Liver (tissue), 9 donors: ENCODE results near the gene RNLS. TPM values are rescaled to one million over a fixed set of nuclear protein-coding genes. Genes with fewer than 3 reads are reported as not detected.

Experiments
- DNase-seq: peaks from one replicate; pipeline ENCODE4 v3.0.0-alpha.2; 2017; ENCODE audit warnings: low spot score
- H3K27ac ChIP-seq, 2 donors: one replicate each; pipeline ENCODE4 v1.7.0; 2013; ENCODE audit warnings: inconsistent platforms in 2 of 2, low read length in 2 of 2, control low read depth in 1 of 2, low read depth in 1 of 2, mild to moderate bottlenecking in 1 of 2
- H3K27me3 ChIP-seq, 4 donors: one replicate each; pipeline versions ENCODE4 v1.6.1 to v1.7.0; 2013; ENCODE audit warnings: low read length in 3 of 4, inconsistent platforms in 1 of 4, mild to moderate bottlenecking in 1 of 4, moderate library complexity in 1 of 4; ENCODE audit not compliant: control insufficient read depth in 4 of 4, insufficient read depth in 4 of 4
- H3K36me3 ChIP-seq, 4 donors: one replicate each; pipeline versions ENCODE4 v1.6.1 to v1.7.0; 2013; ENCODE audit warnings: low read length in 3 of 4, mild to moderate bottlenecking in 3 of 4, low read depth in 1 of 4, moderate library complexity in 1 of 4; ENCODE audit not compliant: control insufficient read depth in 4 of 4, insufficient read depth in 3 of 4
- H3K4me1 ChIP-seq, 4 donors: one replicate each; pipeline versions ENCODE4 v1.6.1 to v1.7.0; 2013; ENCODE audit warnings: low read length in 3 of 4, mild to moderate bottlenecking in 3 of 4, moderate library complexity in 1 of 4; ENCODE audit not compliant: control insufficient read depth in 4 of 4, insufficient read depth in 4 of 4
- H3K4me3 ChIP-seq, 3 donors: one replicate each; pipeline versions ENCODE4 v1.6.1 to v1.7.0; 2013; ENCODE audit warnings: low read length in 3 of 3, control low read depth in 1 of 3, low read depth in 1 of 3, mild to moderate bottlenecking in 1 of 3
- H3K9ac ChIP-seq, 2 donors: one replicate each; pipeline ENCODE4 v1.7.0; 2013; ENCODE audit warnings: low read length in 2 of 2, mild to moderate bottlenecking in 2 of 2, moderate library complexity in 2 of 2, control low read depth in 1 of 2, low read depth in 1 of 2
- H3K9me3 ChIP-seq, 4 donors: one replicate each; pipeline versions ENCODE4 v1.6.1 to v1.7.0; 2013; ENCODE audit warnings: low read length in 3 of 4; ENCODE audit not compliant: control insufficient read depth in 4 of 4
- FOXA1 ChIP-seq: IDR thresholded peaks from 2 replicates; pipeline ENCODE4 v1.6.1; 2016; ENCODE audit warnings: antibody characterized with exemption
- FOXA2 ChIP-seq: IDR thresholded peaks from 2 replicates; pipeline ENCODE4 v1.6.1; 2016; ENCODE audit warnings: antibody characterized with exemption
- GABPA ChIP-seq, 2 donors: IDR thresholded peaks in 1 of 2; conservative IDR thresholded peaks in 1 of 2; 2 replicates each; pipeline ENCODE4 v1.6.1; 2016; ENCODE audit warnings: antibody characterized with exemption in 2 of 2, mild to moderate bottlenecking in 1 of 2, moderate library complexity in 1 of 2
- HNF4A ChIP-seq, 2 donors: conservative IDR thresholded peaks; 2 replicates each; pipeline ENCODE4 v1.6.1; 2016; ENCODE audit warnings: antibody characterized with exemption in 2 of 2, mild to moderate bottlenecking in 2 of 2
- HNF4G ChIP-seq: IDR thresholded peaks from 2 replicates; pipeline ENCODE4 v1.6.1; 2016; ENCODE audit warnings: antibody characterized with exemption
- JUND ChIP-seq, 2 donors: IDR thresholded peaks; 2 replicates each; pipeline ENCODE4 v1.6.1; 2016; ENCODE audit warnings: antibody characterized with exemption in 2 of 2
- NR2F2 ChIP-seq: IDR thresholded peaks from 2 replicates; pipeline ENCODE4 v1.6.1; 2016; ENCODE audit warnings: antibody characterized with exemption
- RAD21 ChIP-seq, 2 donors: IDR thresholded peaks; 2 replicates each; pipeline ENCODE4 v1.6.1; 2016; ENCODE audit warnings: antibody characterized with exemption in 2 of 2, mild to moderate bottlenecking in 2 of 2
- RXRA ChIP-seq, 2 donors: IDR thresholded peaks; 2 replicates each; pipeline ENCODE4 v1.6.1; 2017 to 2018; ENCODE audit warnings: antibody characterized with exemption in 2 of 2, mild to moderate bottlenecking in 1 of 2
- SP1 ChIP-seq: IDR thresholded peaks from 2 replicates; pipeline ENCODE4 v1.6.1; 2018; ENCODE audit warnings: antibody characterized with exemption, mild to moderate bottlenecking
- TAF1 ChIP-seq: conservative IDR thresholded peaks from 2 replicates; pipeline ENCODE4 v1.6.1; 2016; ENCODE audit warnings: antibody characterized with exemption, mild to moderate bottlenecking
- YY1 ChIP-seq: IDR thresholded peaks from 2 replicates; pipeline ENCODE4 v1.6.1; 2016; ENCODE audit warnings: antibody characterized with exemption, mild to moderate bottlenecking
- WGBS: extraction: QIAGEN DNeasy Blood & Tissue Kit; methylation state at CpG from one replicate; pipeline ENCODE4 v1.1.7; 2013; 5-methylcytosine and 5-hydroxymethylcytosine counted together
- polyA plus RNA-seq, 2 donors: library from polyadenylated mRNA; stranded (reverse) in 1 of 2; unstranded in 1 of 2; fragments of 200-250 nt in 1 of 2; fragments of >200 nt in 1 of 2; fragmentation: Nextera tagmentation in 1 of 2; extraction: Ambion mirVana in 1 of 2; gene quantifications; one replicate each; pipeline versions ENCODE4 v1.2.1 to v1.2.3, GENCODE V29; 2013 to 2015
- total RNA-seq, 2 donors: library from RNA; depleted of rRNA; stranded (reverse); fragments of >200 nt; gene quantifications; one replicate each; pipeline ENCODE4 v1.2.3, GENCODE V29; 2014
- TF ChIP-seq, protein P1 (sequence below): IDR thresholded peaks from 2 replicates; pipeline ENCODE4 v1.6.1; 2016; ENCODE audit warnings: antibody characterized with exemption
- TF ChIP-seq, protein P2 (sequence below): IDR thresholded peaks from 2 replicates; pipeline ENCODE4 v1.6.1; 2016; ENCODE audit warnings: antibody characterized with exemption, mild to moderate bottlenecking
- TF ChIP-seq, protein P3 (sequence below): fragments of 150-350 bp; IDR thresholded peaks from 2 replicates; pipeline ENCODE4 v1.5.1; 2017; ENCODE audit warnings: improper control_type of control experiment, low read depth, low read length; ENCODE audit not compliant: missing input control
- TF ChIP-seq, protein P4 (sequence below): IDR thresholded peaks from 2 replicates; pipeline ENCODE4 v1.6.1; 2016; ENCODE audit warnings: antibody characterized with exemption
- donor health status: healthy.
- donor health status: healthy.
- donor health status: healthy.
- donor health status: healthy.
- donor health status: healthy.

Gene RNLS
- total and polyA plus RNA-seq, 4 donors, result 4.1 to 12.4 (median 7.5) TPM

DNA sequence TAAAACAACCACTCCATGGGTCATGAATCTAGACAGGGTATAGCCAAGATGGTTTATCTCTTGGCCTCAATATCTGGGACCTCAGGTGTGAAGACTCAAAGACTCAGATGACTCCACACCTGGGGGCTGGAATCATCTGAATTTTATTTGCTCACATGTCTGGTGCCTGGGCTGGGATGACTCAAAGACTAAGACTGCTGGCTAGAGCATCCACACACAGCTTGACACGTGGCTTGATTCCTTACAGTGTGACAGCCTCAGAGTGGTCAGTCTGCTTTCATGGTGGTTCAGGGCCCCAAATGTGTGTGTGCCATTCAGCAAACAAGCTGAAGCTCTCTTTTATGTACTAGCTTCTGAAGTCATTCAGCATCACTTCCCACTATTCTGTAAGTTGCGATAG, 333.7 kb downstream of the RNLS start:
- no peak for DNase-seq
- WGBS, result 95% methylated on average over 2 of the region's 2 CpGs
- no peak overlapping the region for H3K9ac ChIP-seq
- no peak overlapping the region for H3K27ac ChIP-seq
- no peaks in the 10 kb centered on the region for H3K27me3 ChIP-seq
- peaks cover 0 to 2% (median under 1%) of the 10 kb centered on the region in 4 donors for H3K4me1 ChIP-seq
- H3K9me3 ChIP-seq, result no peaks in the 10 kb centered on the region
- no peak overlapping the region for H3K4me3 ChIP-seq
- H3K36me3 ChIP-seq, result no peaks in the 10 kb centered on the region
- TF ChIP-seq JUND (IDR thresholded peaks at IDR 0.05), result no peak
- TF ChIP-seq, protein P1, sequence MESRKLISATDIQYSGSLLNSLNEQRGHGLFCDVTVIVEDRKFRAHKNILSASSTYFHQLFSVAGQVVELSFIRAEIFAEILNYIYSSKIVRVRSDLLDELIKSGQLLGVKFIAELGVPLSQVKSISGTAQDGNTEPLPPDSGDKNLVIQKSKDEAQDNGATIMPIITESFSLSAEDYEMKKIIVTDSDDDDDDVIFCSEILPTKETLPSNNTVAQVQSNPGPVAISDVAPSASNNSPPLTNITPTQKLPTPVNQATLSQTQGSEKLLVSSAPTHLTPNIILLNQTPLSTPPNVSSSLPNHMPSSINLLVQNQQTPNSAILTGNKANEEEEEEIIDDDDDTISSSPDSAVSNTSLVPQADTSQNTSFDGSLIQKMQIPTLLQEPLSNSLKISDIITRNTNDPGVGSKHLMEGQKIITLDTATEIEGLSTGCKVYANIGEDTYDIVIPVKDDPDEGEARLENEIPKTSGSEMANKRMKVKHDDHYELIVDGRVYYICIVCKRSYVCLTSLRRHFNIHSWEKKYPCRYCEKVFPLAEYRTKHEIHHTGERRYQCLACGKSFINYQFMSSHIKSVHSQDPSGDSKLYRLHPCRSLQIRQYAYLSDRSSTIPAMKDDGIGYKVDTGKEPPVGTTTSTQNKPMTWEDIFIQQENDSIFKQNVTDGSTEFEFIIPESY, result no peak
- TF ChIP-seq HNF4G, result no peak
- TF ChIP-seq HNF4A (conservative IDR thresholded peaks at IDR 0.05), result no peak
- TF ChIP-seq, protein P2, sequence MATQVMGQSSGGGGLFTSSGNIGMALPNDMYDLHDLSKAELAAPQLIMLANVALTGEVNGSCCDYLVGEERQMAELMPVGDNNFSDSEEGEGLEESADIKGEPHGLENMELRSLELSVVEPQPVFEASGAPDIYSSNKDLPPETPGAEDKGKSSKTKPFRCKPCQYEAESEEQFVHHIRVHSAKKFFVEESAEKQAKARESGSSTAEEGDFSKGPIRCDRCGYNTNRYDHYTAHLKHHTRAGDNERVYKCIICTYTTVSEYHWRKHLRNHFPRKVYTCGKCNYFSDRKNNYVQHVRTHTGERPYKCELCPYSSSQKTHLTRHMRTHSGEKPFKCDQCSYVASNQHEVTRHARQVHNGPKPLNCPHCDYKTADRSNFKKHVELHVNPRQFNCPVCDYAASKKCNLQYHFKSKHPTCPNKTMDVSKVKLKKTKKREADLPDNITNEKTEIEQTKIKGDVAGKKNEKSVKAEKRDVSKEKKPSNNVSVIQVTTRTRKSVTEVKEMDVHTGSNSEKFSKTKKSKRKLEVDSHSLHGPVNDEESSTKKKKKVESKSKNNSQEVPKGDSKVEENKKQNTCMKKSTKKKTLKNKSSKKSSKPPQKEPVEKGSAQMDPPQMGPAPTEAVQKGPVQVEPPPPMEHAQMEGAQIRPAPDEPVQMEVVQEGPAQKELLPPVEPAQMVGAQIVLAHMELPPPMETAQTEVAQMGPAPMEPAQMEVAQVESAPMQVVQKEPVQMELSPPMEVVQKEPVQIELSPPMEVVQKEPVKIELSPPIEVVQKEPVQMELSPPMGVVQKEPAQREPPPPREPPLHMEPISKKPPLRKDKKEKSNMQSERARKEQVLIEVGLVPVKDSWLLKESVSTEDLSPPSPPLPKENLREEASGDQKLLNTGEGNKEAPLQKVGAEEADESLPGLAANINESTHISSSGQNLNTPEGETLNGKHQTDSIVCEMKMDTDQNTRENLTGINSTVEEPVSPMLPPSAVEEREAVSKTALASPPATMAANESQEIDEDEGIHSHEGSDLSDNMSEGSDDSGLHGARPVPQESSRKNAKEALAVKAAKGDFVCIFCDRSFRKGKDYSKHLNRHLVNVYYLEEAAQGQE, result no peak
- TF ChIP-seq RXRA (IDR thresholded peaks at IDR 0.05), result no peak
- TF ChIP-seq, protein P3, sequence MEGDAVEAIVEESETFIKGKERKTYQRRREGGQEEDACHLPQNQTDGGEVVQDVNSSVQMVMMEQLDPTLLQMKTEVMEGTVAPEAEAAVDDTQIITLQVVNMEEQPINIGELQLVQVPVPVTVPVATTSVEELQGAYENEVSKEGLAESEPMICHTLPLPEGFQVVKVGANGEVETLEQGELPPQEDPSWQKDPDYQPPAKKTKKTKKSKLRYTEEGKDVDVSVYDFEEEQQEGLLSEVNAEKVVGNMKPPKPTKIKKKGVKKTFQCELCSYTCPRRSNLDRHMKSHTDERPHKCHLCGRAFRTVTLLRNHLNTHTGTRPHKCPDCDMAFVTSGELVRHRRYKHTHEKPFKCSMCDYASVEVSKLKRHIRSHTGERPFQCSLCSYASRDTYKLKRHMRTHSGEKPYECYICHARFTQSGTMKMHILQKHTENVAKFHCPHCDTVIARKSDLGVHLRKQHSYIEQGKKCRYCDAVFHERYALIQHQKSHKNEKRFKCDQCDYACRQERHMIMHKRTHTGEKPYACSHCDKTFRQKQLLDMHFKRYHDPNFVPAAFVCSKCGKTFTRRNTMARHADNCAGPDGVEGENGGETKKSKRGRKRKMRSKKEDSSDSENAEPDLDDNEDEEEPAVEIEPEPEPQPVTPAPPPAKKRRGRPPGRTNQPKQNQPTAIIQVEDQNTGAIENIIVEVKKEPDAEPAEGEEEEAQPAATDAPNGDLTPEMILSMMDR, result no peak
- TF ChIP-seq FOXA1, result no peak

DNA sequence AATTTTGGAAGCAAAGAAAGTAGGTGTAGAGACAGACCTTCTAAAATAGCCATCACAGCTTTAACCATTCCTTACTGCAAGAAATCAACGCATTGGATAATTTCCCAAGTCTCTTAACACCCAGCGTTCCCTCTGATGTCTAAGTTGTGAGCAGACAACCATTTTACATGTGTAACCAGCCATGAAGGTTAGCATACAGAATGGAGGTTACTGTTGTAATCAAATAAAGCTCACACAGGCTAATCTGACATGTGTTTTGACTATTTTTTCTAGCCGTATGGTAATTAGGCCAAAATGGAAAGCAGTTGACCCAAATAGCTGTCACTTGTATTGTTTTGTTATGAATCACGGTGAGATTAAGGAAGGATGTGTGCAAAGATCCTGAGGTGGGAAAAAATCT, 336.4 kb downstream of the RNLS start:
- WGBS, result 97% methylated on average over 4 of the region's 4 CpGs
- Histone ChIP-seq H3K4me1 (peaks cover 0 to 18% (median 16%) of the 10 kb centered on the region in 4 donors), H3K9me3 (no peaks in the 10 kb centered on the region), H3K9ac (no peak overlapping the region), H3K27ac (no peak overlapping the region), H3K27me3 (no peaks in the 10 kb centered on the region), H3K36me3 (no peaks in the 10 kb centered on the region), H3K4me3 (no peak overlapping the region)
- no peak for DNase-seq
- TF ChIP-seq FOXA2 (no peak), RAD21 (IDR thresholded peaks at IDR 0.05) (no peak), HNF4G (no peak), RXRA (IDR thresholded peaks at IDR 0.05) (no peak), YY1 (no peak), TAF1 (no peak), SP1 (no peak), HNF4A (conservative IDR thresholded peaks at IDR 0.05) (no peak), JUND (IDR thresholded peaks at IDR 0.05) (no peak), GABPA (IDR thresholded peaks at IDR 0.05 in 1 of 2, conservative IDR thresholded peaks at IDR 0.05 in 1 of 2) (no peak), NR2F2 (no peak), FOXA1 (no peak)
- TF ChIP-seq, protein P2, result no peak
- TF ChIP-seq, protein P3, result no peak
- TF ChIP-seq, protein P4, sequence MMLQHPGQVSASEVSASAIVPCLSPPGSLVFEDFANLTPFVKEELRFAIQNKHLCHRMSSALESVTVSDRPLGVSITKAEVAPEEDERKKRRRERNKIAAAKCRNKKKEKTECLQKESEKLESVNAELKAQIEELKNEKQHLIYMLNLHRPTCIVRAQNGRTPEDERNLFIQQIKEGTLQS, result no peak
- TF ChIP-seq, protein P1, result no peak
